ENCODE measurements around the gene CYTH4.
"Not testable (repeated sequence)": the region's sequence is repeated elsewhere in the genome, so short reads cannot be mapped to it uniquely, and the experiment has no call there.

Gene CYTH4

DNA sequence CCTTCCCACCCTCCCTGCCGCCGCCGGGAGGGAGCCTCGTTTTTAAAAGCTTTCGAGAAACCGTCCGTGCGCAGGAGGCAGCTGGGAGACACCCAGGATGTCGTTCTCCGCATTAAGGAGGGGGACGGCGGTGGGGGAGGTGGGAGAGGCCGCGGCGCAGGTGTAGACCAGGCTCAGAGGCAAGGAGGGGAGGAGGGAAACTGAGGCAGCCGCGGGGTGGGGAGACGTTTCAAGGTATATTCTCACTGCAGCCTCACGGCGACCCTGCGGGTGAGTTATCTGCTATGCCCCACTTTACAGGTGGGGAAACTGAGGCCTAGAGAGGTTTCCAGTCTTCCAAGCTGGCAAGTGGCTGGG is 42.7 kb downstream of the CYTH4 start:
- Histone ChIP-seq H3K9ac (ENCODE audit: low read length in 2 of 2) (no peak overlapping the region), H3K27ac (ENCODE audit: low read length) (no peak overlapping the region), H3K36me3 (ENCODE audit: control insufficient read depth in 2 of 2, insufficient read depth in 2 of 2, low read length in 2 of 2) (no peaks in the 10 kb centered on the region), H3K4me1 (ENCODE audit: control insufficient read depth, insufficient read depth, low read length) (no peaks in the 10 kb centered on the region), H3K4me3 (ENCODE audit: low read length in 2 of 2) (no peak overlapping the region), H3K27me3 (ENCODE audit: control insufficient read depth in 1 of 2, insufficient read depth in 2 of 2, low read length in 2 of 2) (peaks cover 35 to 46% of the 10 kb centered on the region in 2 donors), H3K9me3 (ENCODE audit: control insufficient read depth in 2 of 2, low read length in 2 of 2) (no peaks in the 10 kb centered on the region)

- H3K4me3 ChIP-seq (ENCODE audit: low read length in 2 of 2) = no peak overlapping the region
- H3K27ac ChIP-seq (ENCODE audit: low read length) = no peak overlapping the region
- H3K4me1 ChIP-seq (ENCODE audit: control insufficient read depth, insufficient read depth, low read length) = no peaks in the 10 kb centered on the region
- H3K27me3 ChIP-seq (ENCODE audit: control insufficient read depth in 1 of 2, insufficient read depth in 2 of 2, low read length in 2 of 2) = peaks cover 39 to 59% of the 10 kb centered on the region in 2 donors
- H3K9me3 ChIP-seq (ENCODE audit: control insufficient read depth in 2 of 2, low read length in 2 of 2) = no peaks in the 10 kb centered on the region
- no peak overlapping the region for H3K9ac ChIP-seq (ENCODE audit: low read length in 2 of 2)
- no peaks in the 10 kb centered on the region for H3K36me3 ChIP-seq (ENCODE audit: control insufficient read depth in 2 of 2, insufficient read depth in 2 of 2, low read length in 2 of 2)
Measured at GRCh38 chr22:37326726-37327125, 44.4 kb downstream of the CYTH4 start.

- H3K4me3 ChIP-seq (ENCODE audit: low read length in 2 of 2) = no peak overlapping the region
- no peaks in the 10 kb centered on the region for H3K4me1 ChIP-seq (ENCODE audit: control insufficient read depth, insufficient read depth, low read length)
- no peak overlapping the region for H3K9ac ChIP-seq (ENCODE audit: low read length in 2 of 2)
- H3K27me3 ChIP-seq (ENCODE audit: control insufficient read depth in 1 of 2, insufficient read depth in 2 of 2, low read length in 2 of 2) = peaks cover 44 to 66% of the 10 kb centered on the region in 2 donors
- H3K9me3 ChIP-seq (ENCODE audit: control insufficient read depth in 2 of 2, low read length in 2 of 2) = no peaks in the 10 kb centered on the region
- no peaks in the 10 kb centered on the region for H3K36me3 ChIP-seq (ENCODE audit: control insufficient read depth in 2 of 2, insufficient read depth in 2 of 2, low read length in 2 of 2)
- H3K27ac ChIP-seq (ENCODE audit: low read length) = no peak overlapping the region
Measured at GRCh38 chr22:37328017-37328416, 45.7 kb downstream of the CYTH4 start.

- H3K4me3 ChIP-seq (ENCODE audit: low read length in 2 of 2); H3K9ac ChIP-seq (ENCODE audit: low read length in 2 of 2); H3K36me3 ChIP-seq (ENCODE audit: control insufficient read depth in 2 of 2, insufficient read depth in 2 of 2, low read length in 2 of 2); H3K27ac ChIP-seq (ENCODE audit: low read length); H3K4me1 ChIP-seq (ENCODE audit: control insufficient read depth, insufficient read depth, low read length); H3K9me3 ChIP-seq (ENCODE audit: control insufficient read depth in 2 of 2, low read length in 2 of 2): not testable (repeated sequence)
- H3K27me3 ChIP-seq (ENCODE audit: control insufficient read depth in 1 of 2, insufficient read depth in 2 of 2, low read length in 2 of 2) = peaks cover 46 to 69% of the 10 kb centered on the region in 2 donors
Measured at GRCh38 chr22:37328538-37329237, 46.4 kb downstream of the CYTH4 start.

DNA sequence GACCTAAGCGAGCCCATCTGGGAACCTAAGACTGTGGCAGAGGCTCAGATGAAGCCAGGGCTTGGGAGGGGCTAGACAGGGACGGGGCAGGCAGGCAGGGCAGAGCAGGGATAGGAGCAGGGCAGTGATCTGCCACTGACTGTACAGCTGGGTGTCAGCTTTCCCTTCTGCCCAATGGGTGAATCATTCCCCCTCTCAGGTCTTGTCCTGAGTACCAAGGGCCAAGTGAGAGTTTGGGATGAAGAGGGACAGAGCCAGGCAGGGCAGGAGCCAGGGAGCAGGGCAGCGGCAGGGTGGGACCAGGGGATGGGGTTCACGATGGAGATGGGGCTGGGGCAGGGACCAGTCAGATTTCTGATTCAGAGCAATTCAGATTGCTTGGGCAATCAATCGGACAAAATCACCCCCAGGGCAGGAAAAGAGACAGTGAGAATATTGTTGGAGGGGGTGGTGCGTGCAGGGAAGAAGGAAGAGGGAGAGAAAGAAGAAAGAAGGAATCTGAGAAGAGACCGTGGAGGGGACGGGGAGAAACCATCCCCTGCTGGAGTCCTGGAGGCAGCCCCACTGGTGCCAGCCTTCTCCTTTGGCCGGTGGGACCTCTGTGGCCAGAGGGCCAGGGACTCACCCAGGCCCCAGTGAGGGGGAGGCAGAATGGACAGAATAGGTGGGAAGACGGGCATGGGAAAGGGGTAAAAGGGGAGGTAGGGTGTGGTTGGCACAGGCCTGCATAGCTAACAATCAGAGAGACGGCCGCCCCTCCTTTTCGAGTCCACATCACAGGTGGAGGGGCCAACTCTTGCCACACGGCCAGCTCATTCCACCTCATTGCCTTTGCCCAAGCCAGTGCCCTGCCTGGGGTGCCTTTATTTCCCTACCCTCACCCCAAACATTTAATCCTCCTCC is 47.2 kb downstream of the CYTH4 start:
- peaks cover 47 to 71% of the 10 kb centered on the region in 2 donors for H3K27me3 ChIP-seq (ENCODE audit: control insufficient read depth in 1 of 2, insufficient read depth in 2 of 2, low read length in 2 of 2)
- no peak overlapping the region for H3K9ac ChIP-seq (ENCODE audit: low read length in 2 of 2)
- H3K9me3 ChIP-seq (ENCODE audit: control insufficient read depth in 2 of 2, low read length in 2 of 2) = no peaks in the 10 kb centered on the region
- H3K4me1 ChIP-seq (ENCODE audit: control insufficient read depth, insufficient read depth, low read length) = no peaks in the 10 kb centered on the region
- H3K4me3 ChIP-seq (ENCODE audit: low read length in 2 of 2) = no peak overlapping the region
- no peaks in the 10 kb centered on the region for H3K36me3 ChIP-seq (ENCODE audit: control insufficient read depth in 2 of 2, insufficient read depth in 2 of 2, low read length in 2 of 2)
- H3K27ac ChIP-seq (ENCODE audit: low read length) = no peak overlapping the region

DNA sequence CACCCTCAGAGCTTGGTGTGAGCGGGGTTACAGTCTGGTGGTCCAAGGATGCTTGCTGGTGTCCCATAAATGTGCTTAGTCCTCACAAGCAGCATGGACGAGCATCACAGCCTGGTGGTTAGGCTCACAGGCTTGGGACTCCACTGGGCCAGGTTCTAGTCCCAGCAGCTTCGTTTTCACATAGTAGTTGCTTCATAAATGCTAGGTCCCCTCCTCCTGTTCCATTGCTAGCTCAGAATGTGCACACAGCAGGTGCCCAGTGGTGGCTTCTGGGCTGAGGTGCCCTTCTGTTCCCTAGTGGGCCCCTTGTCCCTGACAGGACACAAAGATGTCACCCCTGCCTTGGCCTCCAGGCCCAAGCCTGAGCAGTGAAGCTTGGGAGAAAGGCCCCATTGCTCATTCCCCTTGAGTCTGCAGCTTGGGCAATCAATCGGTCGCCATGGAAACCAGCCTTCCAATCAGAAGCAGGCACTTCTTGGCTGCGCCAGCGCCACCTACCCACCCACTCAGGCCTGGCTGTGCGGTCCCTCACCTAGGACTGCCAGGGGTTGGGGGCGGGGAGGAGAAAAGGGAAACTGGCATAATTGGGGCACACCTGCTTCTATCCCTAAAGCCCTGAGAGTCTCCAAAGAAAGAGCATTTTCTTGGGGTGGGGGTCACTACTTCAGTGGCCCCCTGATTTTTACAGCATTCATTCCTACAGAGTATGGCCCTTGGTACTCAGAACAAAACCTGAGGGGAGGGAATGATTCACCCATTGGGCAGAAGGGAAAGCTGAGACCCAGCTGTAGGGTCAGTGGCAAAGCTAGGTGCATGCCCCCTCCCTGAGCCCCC is 48.1 kb downstream of the CYTH4 start:
- Histone ChIP-seq H3K27ac (ENCODE audit: low read length) (no peak overlapping the region), H3K4me1 (ENCODE audit: control insufficient read depth, insufficient read depth, low read length) (no peaks in the 10 kb centered on the region), H3K27me3 (ENCODE audit: control insufficient read depth in 1 of 2, insufficient read depth in 2 of 2, low read length in 2 of 2) (peaks cover 51 to 71% of the 10 kb centered on the region in 2 donors), H3K9ac (ENCODE audit: low read length in 2 of 2) (no peak overlapping the region), H3K36me3 (ENCODE audit: control insufficient read depth in 2 of 2, insufficient read depth in 2 of 2, low read length in 2 of 2) (no peaks in the 10 kb centered on the region), H3K4me3 (ENCODE audit: low read length in 2 of 2) (no peak overlapping the region), H3K9me3 (ENCODE audit: control insufficient read depth in 2 of 2, low read length in 2 of 2) (no peaks in the 10 kb centered on the region)

DNA sequence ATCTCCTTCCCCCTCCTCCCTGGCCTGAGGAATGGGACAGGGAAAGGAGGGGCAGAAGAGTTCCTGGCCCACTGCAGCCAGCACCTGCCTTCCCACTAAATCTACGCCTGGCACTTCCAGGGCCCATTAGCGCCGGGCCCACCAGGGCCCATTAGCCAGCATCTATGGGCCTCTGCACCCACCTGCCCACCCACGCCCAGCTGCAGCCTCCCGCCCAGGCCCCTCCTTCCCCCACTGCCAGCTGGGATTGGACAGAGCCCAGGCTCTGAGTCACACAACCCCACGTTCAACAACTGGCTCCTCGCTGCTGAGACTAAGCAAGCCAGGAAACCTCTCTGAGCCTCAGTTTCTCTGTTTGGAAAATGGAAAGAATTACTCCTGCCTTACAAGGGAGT is 48.7 kb downstream of the CYTH4 start:
- no peaks in the 10 kb centered on the region for H3K9me3 ChIP-seq (ENCODE audit: control insufficient read depth in 2 of 2, low read length in 2 of 2)
- no peaks in the 10 kb centered on the region for H3K36me3 ChIP-seq (ENCODE audit: control insufficient read depth in 2 of 2, insufficient read depth in 2 of 2, low read length in 2 of 2)
- no peak overlapping the region for H3K27ac ChIP-seq (ENCODE audit: low read length)
- peaks cover 54 to 73% of the 10 kb centered on the region in 2 donors for H3K27me3 ChIP-seq (ENCODE audit: control insufficient read depth in 1 of 2, insufficient read depth in 2 of 2, low read length in 2 of 2)
- H3K9ac ChIP-seq (ENCODE audit: low read length in 2 of 2) = no peak overlapping the region
- H3K4me1 ChIP-seq (ENCODE audit: control insufficient read depth, insufficient read depth, low read length) = no peaks in the 10 kb centered on the region
- no peak overlapping the region for H3K4me3 ChIP-seq (ENCODE audit: low read length in 2 of 2)

- Histone ChIP-seq H3K9me3 (ENCODE audit: control insufficient read depth in 2 of 2, low read length in 2 of 2) (no peaks in the 10 kb centered on the region), H3K4me3 (ENCODE audit: low read length in 2 of 2) (no peak overlapping the region), H3K9ac (ENCODE audit: low read length in 2 of 2) (no peak overlapping the region), H3K27ac (ENCODE audit: low read length) (no peak overlapping the region), H3K27me3 (ENCODE audit: control insufficient read depth in 1 of 2, insufficient read depth in 2 of 2, low read length in 2 of 2) (peaks cover 52 to 77% of the 10 kb centered on the region in 2 donors), H3K4me1 (ENCODE audit: control insufficient read depth, insufficient read depth, low read length) (no peaks in the 10 kb centered on the region), H3K36me3 (ENCODE audit: control insufficient read depth in 2 of 2, insufficient read depth in 2 of 2, low read length in 2 of 2) (no peaks in the 10 kb centered on the region)
Measured at GRCh38 chr22:37331856-37332536, 49.7 kb downstream of the CYTH4 start.

GRCh38 chr22:37333724-37334460 is 51.6 kb downstream of the CYTH4 start:
- Histone ChIP-seq H3K27me3 (ENCODE audit: control insufficient read depth in 1 of 2, insufficient read depth in 2 of 2, low read length in 2 of 2) (peaks cover 52 to 76% of the 10 kb centered on the region in 2 donors), H3K9ac (ENCODE audit: low read length in 2 of 2) (no peak overlapping the region), H3K4me3 (ENCODE audit: low read length in 2 of 2) (no peak overlapping the region), H3K9me3 (ENCODE audit: control insufficient read depth in 2 of 2, low read length in 2 of 2) (no peaks in the 10 kb centered on the region), H3K27ac (ENCODE audit: low read length) (no peak overlapping the region), H3K4me1 (ENCODE audit: control insufficient read depth, insufficient read depth, low read length) (no peaks in the 10 kb centered on the region), H3K36me3 (ENCODE audit: control insufficient read depth in 2 of 2, insufficient read depth in 2 of 2, low read length in 2 of 2) (no peaks in the 10 kb centered on the region)

- no peak overlapping the region for H3K9ac ChIP-seq (ENCODE audit: low read length in 2 of 2)
- no peaks in the 10 kb centered on the region for H3K9me3 ChIP-seq (ENCODE audit: control insufficient read depth in 2 of 2, low read length in 2 of 2)
- no peaks in the 10 kb centered on the region for H3K36me3 ChIP-seq (ENCODE audit: control insufficient read depth in 2 of 2, insufficient read depth in 2 of 2, low read length in 2 of 2)
- H3K4me1 ChIP-seq (ENCODE audit: control insufficient read depth, insufficient read depth, low read length) = no peaks in the 10 kb centered on the region
- H3K4me3 ChIP-seq (ENCODE audit: low read length in 2 of 2) = no peak overlapping the region
- no peak overlapping the region for H3K27ac ChIP-seq (ENCODE audit: low read length)
- peaks cover 51 to 75% of the 10 kb centered on the region in 2 donors for H3K27me3 ChIP-seq (ENCODE audit: control insufficient read depth in 1 of 2, insufficient read depth in 2 of 2, low read length in 2 of 2)
Measured at GRCh38 chr22:37334461-37334858, 52.2 kb downstream of the CYTH4 start.

Data from stomach smooth muscle (tissue), 2 donors.